Measurements from ENCODE around the gene IL6. TPM values are rescaled to one million over a fixed set of nuclear protein-coding genes. Genes with fewer than 3 reads are reported as not detected.

The IL6 gene
- total RNA-seq, 1 experiment from 2014 or later = 0.52 TPM

GRCh38 chr7:22680482-22680911, 46.5 kb upstream of the IL6 start:
- DNase-seq (ENCODE audit: low spot score) (no peak), ATAC-seq (no peak)
- ChIA-PET POLR2A (no interaction called here), CTCF (interaction anchor here (1.2 kb wide), 1 partner anchor 20 kb away, joined by 3 read pairs; no protein-coding TSS in a partner anchor)
- Mint-ChIP-seq H3K4me3 (no peak overlapping the region), H3K36me3 (no peaks in the 10 kb centered on the region; the same call in 1 of the 2 replicates), H3K27ac (no peak overlapping the region), H3K27me3 (ENCODE audit: low read depth) (no peaks in the 10 kb centered on the region; the same call in 1 of the 2 replicates), H3K4me1 (peaks cover 14% of the 10 kb centered on the region), H3K9me3 (peaks cover 10% of the 10 kb centered on the region)
- no peak for TF ChIP-seq ZNF423 (CRISPR knock-in tag; IDR thresholded peaks at IDR 0.05)
- TF ChIP-seq MXD4 (CRISPR knock-in tag; IDR thresholded peaks at IDR 0.05; ENCODE audit: borderline replicate concordance) = no peak
- no peak for TF ChIP-seq ETV6 (CRISPR knock-in tag; IDR thresholded peaks at IDR 0.05)
- TF ChIP-seq RORB (CRISPR knock-in tag; IDR thresholded peaks at IDR 0.05) = no peak
- no peak for TF ChIP-seq ZNF232 (CRISPR knock-in tag; IDR thresholded peaks at IDR 0.05)
- no peak for TF ChIP-seq ATF1 (CRISPR knock-in tag; IDR thresholded peaks at IDR 0.05)
- no peak for TF ChIP-seq TEAD1 (CRISPR knock-in tag; IDR thresholded peaks at IDR 0.05)
- TF ChIP-seq NR2C2 (CRISPR knock-in tag; IDR thresholded peaks at IDR 0.05) = no peak
- TF ChIP-seq CREB1 (CRISPR knock-in tag; IDR thresholded peaks at IDR 0.05) = no peak
- no peak for TF ChIP-seq PRDM15 (CRISPR knock-in tag; IDR thresholded peaks at IDR 0.05)
- TF ChIP-seq, protein P1, sequence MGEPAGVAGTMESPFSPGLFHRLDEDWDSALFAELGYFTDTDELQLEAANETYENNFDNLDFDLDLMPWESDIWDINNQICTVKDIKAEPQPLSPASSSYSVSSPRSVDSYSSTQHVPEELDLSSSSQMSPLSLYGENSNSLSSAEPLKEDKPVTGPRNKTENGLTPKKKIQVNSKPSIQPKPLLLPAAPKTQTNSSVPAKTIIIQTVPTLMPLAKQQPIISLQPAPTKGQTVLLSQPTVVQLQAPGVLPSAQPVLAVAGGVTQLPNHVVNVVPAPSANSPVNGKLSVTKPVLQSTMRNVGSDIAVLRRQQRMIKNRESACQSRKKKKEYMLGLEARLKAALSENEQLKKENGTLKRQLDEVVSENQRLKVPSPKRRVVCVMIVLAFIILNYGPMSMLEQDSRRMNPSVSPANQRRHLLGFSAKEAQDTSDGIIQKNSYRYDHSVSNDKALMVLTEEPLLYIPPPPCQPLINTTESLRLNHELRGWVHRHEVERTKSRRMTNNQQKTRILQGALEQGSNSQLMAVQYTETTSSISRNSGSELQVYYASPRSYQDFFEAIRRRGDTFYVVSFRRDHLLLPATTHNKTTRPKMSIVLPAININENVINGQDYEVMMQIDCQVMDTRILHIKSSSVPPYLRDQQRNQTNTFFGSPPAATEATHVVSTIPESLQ (CRISPR knock-in tag; IDR thresholded peaks at IDR 0.05) = no peak
- TF ChIP-seq CREM (CRISPR knock-in tag; IDR thresholded peaks at IDR 0.05) = no peak
- TF ChIP-seq ERG (CRISPR knock-in tag; IDR thresholded peaks at IDR 0.05) = no peak
- TF ChIP-seq, protein P2, sequence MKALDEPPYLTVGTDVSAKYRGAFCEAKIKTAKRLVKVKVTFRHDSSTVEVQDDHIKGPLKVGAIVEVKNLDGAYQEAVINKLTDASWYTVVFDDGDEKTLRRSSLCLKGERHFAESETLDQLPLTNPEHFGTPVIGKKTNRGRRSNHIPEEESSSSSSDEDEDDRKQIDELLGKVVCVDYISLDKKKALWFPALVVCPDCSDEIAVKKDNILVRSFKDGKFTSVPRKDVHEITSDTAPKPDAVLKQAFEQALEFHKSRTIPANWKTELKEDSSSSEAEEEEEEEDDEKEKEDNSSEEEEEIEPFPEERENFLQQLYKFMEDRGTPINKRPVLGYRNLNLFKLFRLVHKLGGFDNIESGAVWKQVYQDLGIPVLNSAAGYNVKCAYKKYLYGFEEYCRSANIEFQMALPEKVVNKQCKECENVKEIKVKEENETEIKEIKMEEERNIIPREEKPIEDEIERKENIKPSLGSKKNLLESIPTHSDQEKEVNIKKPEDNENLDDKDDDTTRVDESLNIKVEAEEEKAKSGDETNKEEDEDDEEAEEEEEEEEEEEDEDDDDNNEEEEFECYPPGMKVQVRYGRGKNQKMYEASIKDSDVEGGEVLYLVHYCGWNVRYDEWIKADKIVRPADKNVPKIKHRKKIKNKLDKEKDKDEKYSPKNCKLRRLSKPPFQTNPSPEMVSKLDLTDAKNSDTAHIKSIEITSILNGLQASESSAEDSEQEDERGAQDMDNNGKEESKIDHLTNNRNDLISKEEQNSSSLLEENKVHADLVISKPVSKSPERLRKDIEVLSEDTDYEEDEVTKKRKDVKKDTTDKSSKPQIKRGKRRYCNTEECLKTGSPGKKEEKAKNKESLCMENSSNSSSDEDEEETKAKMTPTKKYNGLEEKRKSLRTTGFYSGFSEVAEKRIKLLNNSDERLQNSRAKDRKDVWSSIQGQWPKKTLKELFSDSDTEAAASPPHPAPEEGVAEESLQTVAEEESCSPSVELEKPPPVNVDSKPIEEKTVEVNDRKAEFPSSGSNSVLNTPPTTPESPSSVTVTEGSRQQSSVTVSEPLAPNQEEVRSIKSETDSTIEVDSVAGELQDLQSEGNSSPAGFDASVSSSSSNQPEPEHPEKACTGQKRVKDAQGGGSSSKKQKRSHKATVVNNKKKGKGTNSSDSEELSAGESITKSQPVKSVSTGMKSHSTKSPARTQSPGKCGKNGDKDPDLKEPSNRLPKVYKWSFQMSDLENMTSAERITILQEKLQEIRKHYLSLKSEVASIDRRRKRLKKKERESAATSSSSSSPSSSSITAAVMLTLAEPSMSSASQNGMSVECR (CRISPR knock-in tag; IDR thresholded peaks at IDR 0.05; ENCODE audit: borderline replicate concordance) = no peak
- TF ChIP-seq ZNF396 (CRISPR knock-in tag; IDR thresholded peaks at IDR 0.05; ENCODE audit: borderline replicate concordance) = no peak
- no peak for TF ChIP-seq HMGXB4 (CRISPR knock-in tag; IDR thresholded peaks at IDR 0.05)
- no peak for TF ChIP-seq JUN (CRISPR knock-in tag; IDR thresholded peaks at IDR 0.05)

Data from WTC11 (cell line).